Pancreas (tissue), 10 donors: ENCODE data around the gene FSD1L. TPM values are rescaled to one million over a fixed set of nuclear protein-coding genes. Genes with fewer than 3 reads are reported as not detected.

ENCODE experiments used
- ATAC-seq, 4 donors: fragments of 200-7000 bp; cut with Tn5 transposase; one replicate each; pipeline versions ENCODE4 v1.8.0 to v1.9.1; 2020; ENCODE audit warnings: mild to moderate bottlenecking in 4 of 4, moderate library complexity in 4 of 4
- DNase-seq, 6 donors: peaks; one replicate each; pipeline ENCODE4 v3.0.0-alpha.2; 2020
- FAIRE-seq: peaks from 2 replicates; lab custom pipeline; 2012; peaks lifted over from hg19 to GRCh38; lab: Jason Lieb, UNC
- H3K27ac ChIP-seq, 4 donors: fragments of 200-600 bp; sonication (generic); 1 replicate in 3 of 4; 2 replicates in 1 of 4; pipeline versions ENCODE4 v1.5.0 to v1.8.0; 2020
- H3K27me3 ChIP-seq, 4 donors: fragments of 200-600 bp; one replicate each; pipeline ENCODE4 v1.8.0; 2021
- H3K36me3 ChIP-seq, 3 donors: fragments of 200-600 bp; sonication (generic) in 1 of 3; one replicate each; pipeline versions ENCODE4 v1.5.0 to v1.8.0; 2020 to 2021
- H3K4me1 ChIP-seq, 3 donors: fragments of 200-600 bp; one replicate each; pipeline ENCODE4 v1.8.0; 2021
- H3K4me3 ChIP-seq, 4 donors: fragments of 200-600 bp; sonication (generic) in 2 of 4; one replicate each; pipeline versions ENCODE4 v1.5.0 to v1.8.0; 2020 to 2021
- H3K9me3 ChIP-seq, 4 donors: fragments of 200-600 bp; one replicate each; pipeline ENCODE4 v1.8.0; 2021
- WGBS, 2 donors: extraction: QIAGEN DNeasy Blood & Tissue Kit; methylation state at CpG; one replicate each; pipeline ENCODE4 v1.1.7; 2013; 5-methylcytosine and 5-hydroxymethylcytosine counted together
- intact Hi-C, 3 donors: fragments of 100-400 bp; cut with DNase I; formaldehyde crosslinking; loops; one replicate each; pipeline versions ENCODE4 v1.11.1 to v1.14.2; 2022
- polyA plus RNA-seq, 2 donors: library from polyadenylated mRNA; stranded (reverse); fragments of 200-250 nt; gene quantifications; one replicate each; pipeline ENCODE4 v1.2.3, GENCODE V29; 2013
- total RNA-seq, 6 donors: library from RNA; stranded (reverse); fragmentation: NEBNext Ultra II Directional in 4 of 6; extraction: Animal tissue kit (Norgen Biotek cat#: 25700) in 4 of 6; gene quantifications; one replicate each; pipeline versions ENCODE4 v1.2.1 to v1.2.4, GENCODE V29; 2021 to 2023
- TF ChIP-seq, protein P1 (sequence below), 4 donors: fragments of 200-600 bp; sonication (generic) in 3 of 4; IDR thresholded peaks; one replicate each; pipeline versions ENCODE4 v1.5.0 to v1.8.0; 2021; ENCODE audit warnings: antibody characterized with exemption in 4 of 4
- donor health status: healthy with polysubstance abuse.
- donor health status: DM: no; HTN: no; CAD: no; lungs with moderate emphysema.
- donor health status: DM: no; HTN: no; CAD: no.
- donor health status: control.
- donor health status: control.
- donor health status: Bipolar disorder and iron deficiency.
- donor health status: DM: yes; HTN: yes; CAD: no.
- donor health status: DM: no; HTN: no; CAD: no.
- donor health status: DM: no; HTN: no; CAD: no.
- donor health status: DM: yes; HTN: yes; CAD: no.

The FSD1L gene
- total and polyA plus RNA-seq, 8 donors = 1.4 to 8.2 (median 2.6) TPM

GRCh38 chr9:105502276-105502675 is 54.4 kb downstream of the FSD1L start:
- TF ChIP-seq, protein P1, sequence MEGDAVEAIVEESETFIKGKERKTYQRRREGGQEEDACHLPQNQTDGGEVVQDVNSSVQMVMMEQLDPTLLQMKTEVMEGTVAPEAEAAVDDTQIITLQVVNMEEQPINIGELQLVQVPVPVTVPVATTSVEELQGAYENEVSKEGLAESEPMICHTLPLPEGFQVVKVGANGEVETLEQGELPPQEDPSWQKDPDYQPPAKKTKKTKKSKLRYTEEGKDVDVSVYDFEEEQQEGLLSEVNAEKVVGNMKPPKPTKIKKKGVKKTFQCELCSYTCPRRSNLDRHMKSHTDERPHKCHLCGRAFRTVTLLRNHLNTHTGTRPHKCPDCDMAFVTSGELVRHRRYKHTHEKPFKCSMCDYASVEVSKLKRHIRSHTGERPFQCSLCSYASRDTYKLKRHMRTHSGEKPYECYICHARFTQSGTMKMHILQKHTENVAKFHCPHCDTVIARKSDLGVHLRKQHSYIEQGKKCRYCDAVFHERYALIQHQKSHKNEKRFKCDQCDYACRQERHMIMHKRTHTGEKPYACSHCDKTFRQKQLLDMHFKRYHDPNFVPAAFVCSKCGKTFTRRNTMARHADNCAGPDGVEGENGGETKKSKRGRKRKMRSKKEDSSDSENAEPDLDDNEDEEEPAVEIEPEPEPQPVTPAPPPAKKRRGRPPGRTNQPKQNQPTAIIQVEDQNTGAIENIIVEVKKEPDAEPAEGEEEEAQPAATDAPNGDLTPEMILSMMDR (IDR thresholded peaks at IDR 0.05) = no peak

GRCh38 chr9:105503881-105504280 is 56.0 kb downstream of the FSD1L start:
- Histone ChIP-seq H3K27me3 (no peaks in the 10 kb centered on the region), H3K4me3 (no peak overlapping the region), H3K9me3 (no peaks in the 10 kb centered on the region), H3K27ac (no peak overlapping the region), H3K4me1 (peaks cover 0 to 8% (median 7%) of the 10 kb centered on the region in 3 donors), H3K36me3 (no peaks in the 10 kb centered on the region)
- intact Hi-C loops = no loop called here
- no peak for ATAC-seq
- no peak for FAIRE-seq
- TF ChIP-seq, protein P1 (IDR thresholded peaks at IDR 0.05) = no peak
- DNase-seq = no peak

More at GRCh38 chr9:105502276-105502675, 54.4 kb downstream of the FSD1L start:
- Histone ChIP-seq H3K36me3 (no peaks in the 10 kb centered on the region), H3K4me1 (peaks cover 0 to 8% (median 7%) of the 10 kb centered on the region in 3 donors), H3K27me3 (no peaks in the 10 kb centered on the region), H3K4me3 (no peak overlapping the region), H3K27ac (no peak overlapping the region), H3K9me3 (no peaks in the 10 kb centered on the region)
- 58 to 83% methylated on average over 2 of the region's 2 CpGs for WGBS, 2 donors
- no peak for DNase-seq
- no peak for FAIRE-seq
- intact Hi-C loops = no loop called here
- no peak for ATAC-seq

DNA sequence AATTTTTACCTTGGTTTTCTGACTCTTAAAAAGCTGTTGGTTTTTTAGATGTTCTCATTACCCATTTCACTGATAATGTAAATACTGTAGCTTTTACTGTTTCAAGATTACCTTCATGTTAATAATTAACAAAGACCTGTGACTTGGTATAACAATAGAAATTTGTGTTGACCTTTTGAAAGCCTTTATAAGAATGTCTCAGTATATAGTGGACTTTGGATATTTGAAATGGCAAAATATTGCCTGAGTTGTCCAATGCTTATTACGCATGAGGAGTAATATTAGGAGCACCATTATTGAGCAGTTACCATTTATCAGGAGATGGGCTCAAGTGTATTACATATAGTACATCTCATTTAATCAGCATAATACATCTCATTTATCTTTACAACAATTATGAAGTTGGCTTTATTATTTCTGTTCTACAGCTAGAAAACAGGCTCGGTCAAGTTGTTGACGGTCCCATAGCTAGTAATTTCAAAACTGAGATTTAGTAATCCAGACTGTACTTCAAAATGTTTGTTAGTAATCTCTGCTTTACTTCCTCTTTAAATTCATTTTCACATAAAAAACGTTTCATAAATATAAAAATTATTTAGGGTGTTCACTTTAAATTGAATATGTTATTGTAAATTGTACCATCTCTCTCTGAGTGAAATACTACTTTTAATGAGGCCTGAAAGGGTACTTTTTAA is 59.4 kb downstream of the FSD1L start:
- intact Hi-C loops = no loop called here
- Histone ChIP-seq H3K36me3 (no peaks in the 10 kb centered on the region), H3K27ac (peak overlapping the region in 1 of 4 donors; percentile 3), H3K27me3 (no peaks in the 10 kb centered on the region), H3K4me1 (peaks cover 0 to 8% (median 7%) of the 10 kb centered on the region in 3 donors), H3K4me3 (no peak overlapping the region), H3K9me3 (no peaks in the 10 kb centered on the region)
- DNase-seq (no peak), FAIRE-seq (peak; percentile 93), ATAC-seq (peak; percentile 69 to 91 (median 87))
- TF ChIP-seq, protein P1 (IDR thresholded peaks at IDR 0.05) = no peak
- WGBS, 2 donors = 49% methylated on average over 4 of the region's 4 CpGs

DNA sequence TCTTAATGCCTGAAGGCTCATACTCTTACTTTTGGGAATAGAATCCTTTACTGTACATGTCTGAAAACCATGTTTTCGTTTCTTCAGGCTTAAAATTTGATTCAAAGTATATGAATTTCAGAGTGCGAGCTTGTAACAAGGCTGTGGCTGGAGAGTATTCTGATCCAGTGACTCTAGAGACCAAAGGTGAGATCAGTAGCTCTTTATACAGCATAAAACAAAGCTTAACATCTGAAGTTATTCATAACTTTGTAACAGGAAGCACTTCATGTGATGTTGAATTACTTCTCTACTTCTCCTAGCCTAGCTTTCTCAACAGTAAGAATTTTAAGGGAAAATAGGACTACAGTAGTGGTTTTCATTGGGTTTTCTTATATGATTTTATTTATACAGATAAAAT is 60.7 kb downstream of the FSD1L start:
- Histone ChIP-seq H3K27ac (no peak overlapping the region), H3K27me3 (no peaks in the 10 kb centered on the region), H3K4me1 (peaks cover 0 to 8% (median 7%) of the 10 kb centered on the region in 3 donors), H3K36me3 (no peaks in the 10 kb centered on the region), H3K4me3 (no peak overlapping the region), H3K9me3 (no peaks in the 10 kb centered on the region)
- intact Hi-C loops = no loop called here
- ATAC-seq (no peak), FAIRE-seq (no peak), DNase-seq (no peak)
- 94 to 99% methylated on average over 2 of the region's 2 CpGs for WGBS, 2 donors
- TF ChIP-seq, protein P1 (IDR thresholded peaks at IDR 0.05) = no peak

DNA sequence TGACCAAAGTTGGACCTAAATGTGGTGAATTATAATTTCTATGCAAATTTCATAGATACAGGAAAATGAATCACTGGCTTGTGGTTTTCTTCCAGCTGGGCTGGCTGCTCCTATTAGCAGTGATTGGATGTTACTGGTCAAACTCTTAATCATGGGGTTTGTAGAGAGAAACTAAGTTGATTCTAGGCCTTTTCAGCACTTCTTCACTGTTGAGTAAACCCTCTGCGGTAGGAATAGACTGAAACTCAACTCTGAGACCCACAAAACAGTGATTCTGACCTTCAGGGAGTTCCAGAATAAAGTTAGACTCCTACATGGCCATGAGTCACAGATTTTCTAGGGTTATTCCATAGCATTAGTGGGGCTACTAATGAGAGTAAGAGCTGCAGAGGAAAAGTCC is 62.2 kb downstream of the FSD1L start:
- Histone ChIP-seq H3K9me3 (no peaks in the 10 kb centered on the region), H3K36me3 (no peaks in the 10 kb centered on the region), H3K27ac (no peak overlapping the region), H3K4me1 (peaks cover 0 to 8% (median 7%) of the 10 kb centered on the region in 3 donors), H3K27me3 (no peaks in the 10 kb centered on the region), H3K4me3 (no peak overlapping the region)
- TF ChIP-seq, protein P1 (IDR thresholded peaks at IDR 0.05) = no peak
- intact Hi-C loops = no loop called here
- DNase-seq (no peak), FAIRE-seq (no peak), ATAC-seq (peak in 1 of 4 donors; percentile 35)
- 88 to 100% methylated on average over 1 of the region's 1 CpG for WGBS, 2 donors
